DND-41 (cell line): ENCODE results near the gene PABPC1L2B.
"Not testable (repeated sequence)": the region's sequence is repeated elsewhere in the genome, so short reads cannot be mapped to it uniquely, and the experiment has no call there.

Source experiments
- ATAC-seq: fragments of 200-7000 bp; cut with Tn5 transposase; 3 replicates; pipeline ENCODE4 v1.9.1; 2021; ENCODE audit warnings: low read depth; ENCODE audit not compliant: insufficient read depth
- DNase-seq: peaks from one replicate; pipeline ENCODE4 v3.0.0-alpha.2; 2020
- H2AFZ ChIP-seq: 2 replicates; pipeline ENCODE4 v1.6.0; 2012; ENCODE audit warnings: low read depth, low read length
- H3K27ac ChIP-seq: 2 replicates; pipeline ENCODE4 v1.5.1; 2012; ENCODE audit warnings: low read length, inconsistent platforms
- H3K27me3 ChIP-seq: fragments of 200-600 bp; sonication (generic); 2 replicates; pipeline ENCODE4 v1.6.0; 2012; ENCODE audit warnings: low read length, mild to moderate bottlenecking, inconsistent platforms; ENCODE audit not compliant: insufficient read depth, poor library complexity
- H3K36me3 ChIP-seq: 2 replicates; pipeline ENCODE4 v1.5.1; 2012; ENCODE audit warnings: low read length, inconsistent platforms; ENCODE audit not compliant: insufficient read depth
- H3K4me1 ChIP-seq: 2 replicates; pipeline ENCODE4 v1.5.1; 2012; ENCODE audit warnings: mild to moderate bottlenecking, low read length; ENCODE audit not compliant: insufficient read depth
- H3K4me2 ChIP-seq: 2 replicates; pipeline ENCODE4 v1.6.0; 2012; ENCODE audit warnings: mild to moderate bottlenecking, moderate library complexity, low read length, inconsistent platforms; ENCODE audit not compliant: insufficient read depth
- H3K4me3 ChIP-seq, 2 experiments: fragments of 200-600 bp in 1 of 2; shearing (Covaris generic) in 1 of 2; 2 replicates each; pipeline ENCODE4 v1.5.1; 2012 to 2016; ENCODE audit warnings: inconsistent platforms in 2 of 2, low read length in 2 of 2, mild to moderate bottlenecking in 2 of 2, low read depth in 1 of 2, moderate library complexity in 1 of 2
- H3K79me2 ChIP-seq: 2 replicates; pipeline ENCODE4 v1.6.0; 2012; ENCODE audit warnings: low read length, inconsistent platforms; ENCODE audit not compliant: insufficient read depth
- H3K9ac ChIP-seq: 2 replicates; pipeline ENCODE4 v1.6.0; 2012; ENCODE audit warnings: low read depth, mild to moderate bottlenecking, inconsistent platforms, low read length, moderate library complexity
- H3K9me3 ChIP-seq: 2 replicates; pipeline ENCODE4 v1.5.1; 2012; ENCODE audit warnings: low read length, moderate library complexity, mild to moderate bottlenecking, inconsistent platforms; ENCODE audit not compliant: insufficient read depth, severe bottlenecking
- H4K20me1 ChIP-seq: 2 replicates; pipeline ENCODE4 v1.6.0; 2012; ENCODE audit warnings: low read length; ENCODE audit not compliant: insufficient read depth

The PABPC1L2B gene

GRCh38 chrX:73002733-73003132, at the start of gene PABPC1L2B:
PABPC1L2B (plus strand) TSS chrX:73002939; CDS start chrX:73003643, 704 bp downstream.
- H3K9ac ChIP-seq, H2AFZ ChIP-seq, H3K9me3 ChIP-seq, H3K4me3 ChIP-seq, H3K79me2 ChIP-seq, H3K36me3 ChIP-seq, H3K27ac ChIP-seq, H3K4me1 ChIP-seq, H4K20me1 ChIP-seq, H3K4me2 ChIP-seq, H3K27me3 ChIP-seq, ATAC-seq, DNase-seq: not testable (repeated sequence)

GRCh38 chrX:72959971-72960370, 42.8 kb upstream of the PABPC1L2B start:
- H2AFZ ChIP-seq, ATAC-seq, H3K36me3 ChIP-seq: not testable (repeated sequence)

GRCh38 chrX:72971859-72972258, 30.9 kb upstream of the PABPC1L2B start:
- DNase-seq, H3K79me2 ChIP-seq: not testable (repeated sequence)

More at GRCh38 chrX:72959971-72960370, 42.8 kb upstream of the PABPC1L2B start:
- H3K9ac ChIP-seq, H3K27me3 ChIP-seq, DNase-seq, H3K4me3 ChIP-seq, H3K27ac ChIP-seq, H3K9me3 ChIP-seq, H4K20me1 ChIP-seq, H3K4me2 ChIP-seq, H3K4me1 ChIP-seq, H3K79me2 ChIP-seq: not testable (repeated sequence)

GRCh38 chrX:72974885-72975284, 27.9 kb upstream of the PABPC1L2B start:
- not testable (repeated sequence) for ATAC-seq, H3K4me3 ChIP-seq, H3K9ac ChIP-seq, H3K9me3 ChIP-seq, H3K27me3 ChIP-seq, DNase-seq, H3K4me2 ChIP-seq, H3K79me2 ChIP-seq, H3K4me1 ChIP-seq, H2AFZ ChIP-seq, H3K27ac ChIP-seq, H4K20me1 ChIP-seq, H3K36me3 ChIP-seq

More at GRCh38 chrX:72971859-72972258, 30.9 kb upstream of the PABPC1L2B start:
- H2AFZ ChIP-seq, H3K4me3 ChIP-seq, H3K9me3 ChIP-seq, H3K36me3 ChIP-seq, H3K4me1 ChIP-seq, H3K27ac ChIP-seq, H4K20me1 ChIP-seq, H3K4me2 ChIP-seq, H3K27me3 ChIP-seq, ATAC-seq, H3K9ac ChIP-seq: not testable (repeated sequence)

GRCh38 chrX:72980894-72981469, 21.8 kb upstream of the PABPC1L2B start:
- H3K4me3 ChIP-seq, ATAC-seq, H3K9me3 ChIP-seq, H3K9ac ChIP-seq, H3K36me3 ChIP-seq, DNase-seq, H2AFZ ChIP-seq, H3K79me2 ChIP-seq, H4K20me1 ChIP-seq, H3K4me1 ChIP-seq, H3K27ac ChIP-seq, H3K4me2 ChIP-seq, H3K27me3 ChIP-seq: not testable (repeated sequence)

- not testable (repeated sequence) for H2AFZ ChIP-seq, DNase-seq, H3K36me3 ChIP-seq, H3K4me2 ChIP-seq, ATAC-seq, H3K4me1 ChIP-seq, H3K9me3 ChIP-seq, H4K20me1 ChIP-seq, H3K27me3 ChIP-seq, H3K27ac ChIP-seq, H3K9ac ChIP-seq, H3K79me2 ChIP-seq, H3K4me3 ChIP-seq
These were observed 1.3 kb downstream of the PABPC1L2B start for GRCh38 chrX:73004032-73004431.
